Jurkat, Clone E6-1 (cell line): ENCODE measurements around the gene KLHDC7B. TPM values are rescaled to one million over a fixed set of nuclear protein-coding genes. Genes with fewer than 3 reads are reported as not detected.
A peak's percentile ranks its signal among the peaks of the same experiment; 100 is the strongest.

Source experiments
- DNase-seq: peaks from one replicate; pipeline ENCODE4 v3.0.0-alpha.2; 2011; ENCODE audit warnings: low read depth, low spot score
- H3K4me3 ChIP-seq: 2 replicates; pipeline ENCODE4 v1.5.1; 2011; ENCODE audit warnings: mild to moderate bottlenecking, low read length, control low read depth, moderate library complexity
- polyA plus RNA-seq: library from polyadenylated mRNA; unstranded; fragments of >200 nt; gene quantifications from one replicate; pipeline ENCODE4 v1.2.1, GENCODE V29; 2012; ENCODE audit warnings: missing spikeins; ENCODE audit not compliant: insufficient read length, insufficient read depth

KLHDC7B gene
- not detected for polyA plus RNA-seq

DNA sequence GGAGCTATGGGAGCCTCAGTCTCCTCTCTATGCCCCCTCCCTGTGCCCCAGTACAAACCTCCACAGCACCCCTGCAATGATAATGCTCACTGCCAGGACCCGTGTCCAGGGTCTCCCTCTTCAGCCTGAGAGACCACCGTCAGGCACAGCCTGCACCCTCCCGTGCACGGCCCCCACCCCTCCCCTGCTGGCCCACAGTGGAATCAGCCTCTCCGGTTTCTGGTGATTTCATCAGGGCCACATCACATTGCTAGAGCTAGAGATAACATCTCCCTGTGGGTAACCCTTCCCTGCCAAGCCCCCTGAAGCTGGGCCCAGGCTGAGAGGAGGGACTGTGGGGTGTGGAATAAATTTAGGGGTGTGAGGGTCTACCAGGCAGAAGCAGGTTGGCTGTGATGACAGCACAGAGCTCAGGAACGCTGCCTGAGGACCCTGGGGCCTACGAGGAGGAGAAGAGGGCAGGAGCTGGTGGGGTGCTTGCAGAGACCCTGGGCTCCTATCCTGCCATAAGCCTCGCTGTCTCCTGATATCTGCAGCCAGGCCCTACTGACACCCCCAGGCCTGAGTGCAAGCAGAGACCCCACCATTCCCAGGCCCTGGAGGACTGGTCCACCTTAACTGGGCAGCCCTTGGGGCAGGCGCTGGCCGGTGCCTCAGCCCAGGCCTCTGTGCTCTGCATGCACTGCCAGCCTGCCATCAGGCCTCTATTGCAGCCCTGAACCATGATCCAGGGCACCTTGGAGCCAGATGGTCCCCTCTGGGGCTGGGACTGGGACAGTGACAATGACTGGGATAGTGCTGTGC, at the start of gene KLHDC7B:
TSS of gene KLHDC7B (plus strand) at position 378 of the 804 bp plus-strand sequence. CDS start at position 723, 345 bp downstream.
- no peak within 1 kb of the TSS for H3K4me3 ChIP-seq
- no peak for DNase-seq

DNA sequence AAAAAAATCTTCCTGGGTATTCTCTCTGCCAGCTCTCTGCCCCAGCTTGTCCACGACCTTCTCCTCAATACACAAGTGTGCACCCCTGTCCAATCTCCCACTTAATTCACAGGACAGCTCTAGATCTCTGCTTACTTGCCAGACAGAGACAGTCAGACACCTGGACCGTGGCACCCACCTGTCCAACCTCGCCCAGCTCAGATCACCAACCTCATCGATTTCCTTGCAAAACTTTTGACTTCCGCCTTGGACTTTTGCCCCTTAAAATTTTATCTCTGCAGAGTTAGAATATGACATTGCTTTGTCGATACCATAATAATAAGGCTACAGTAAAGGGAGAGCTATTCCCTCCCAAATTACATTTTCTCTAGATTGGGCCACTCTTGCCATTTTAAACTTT, 48.6 kb upstream of the KLHDC7B start:
- DNase-seq = no peak
- H3K4me3 ChIP-seq = no peak overlapping the region

DNA sequence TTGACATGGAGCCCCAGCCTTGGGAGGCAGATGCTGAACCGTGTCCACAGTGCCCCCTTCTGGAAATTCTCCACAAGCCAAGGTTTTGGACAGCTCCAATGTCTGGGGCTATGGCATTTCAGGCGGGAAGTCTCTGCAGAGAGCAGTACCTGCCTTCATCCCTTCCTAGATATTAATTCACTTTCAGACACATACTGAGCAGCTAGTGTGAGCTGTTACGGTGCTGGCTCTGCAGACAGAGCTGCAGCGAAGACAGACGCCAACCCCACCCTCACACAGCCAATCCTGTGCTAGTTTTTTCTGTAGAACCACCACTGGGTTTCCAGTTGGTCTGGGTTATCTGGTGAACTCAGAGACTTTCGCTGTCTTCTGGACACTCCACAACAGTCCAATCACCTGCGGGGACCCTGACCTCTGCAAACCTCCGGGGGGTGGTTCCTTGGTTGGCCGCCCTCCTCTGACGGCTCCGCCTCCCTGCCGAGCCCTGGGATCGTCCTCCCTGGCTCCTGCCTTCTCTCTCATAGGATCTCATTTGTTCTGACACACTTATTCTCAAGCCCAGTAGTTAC, 47.3 kb upstream of the KLHDC7B start:
- DNase-seq = peak; percentile 50

DNA sequence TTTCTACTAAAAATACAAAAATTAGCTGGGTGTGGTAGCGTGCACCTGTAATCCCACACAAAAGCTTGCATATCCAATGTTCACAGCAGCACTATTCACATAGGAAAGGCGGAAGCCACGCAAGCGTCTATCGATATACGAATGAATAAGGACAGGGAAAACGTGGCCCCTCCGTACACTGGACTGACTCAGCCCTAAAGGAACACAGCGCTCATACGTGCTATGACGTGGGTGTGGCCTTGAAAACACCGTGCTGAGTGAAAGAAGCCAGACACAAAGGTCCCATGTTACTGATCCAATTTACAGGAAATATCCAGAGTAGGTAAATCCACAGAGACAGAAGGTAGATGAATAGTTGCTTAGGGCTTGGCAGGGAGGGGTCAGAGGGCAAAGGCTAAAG, 45.2 kb upstream of the KLHDC7B start:
- DNase-seq = no peak
- H3K4me3 ChIP-seq = no peak overlapping the region

More for the DNA sequence above, 47.3 kb upstream of the KLHDC7B start:
- no peak overlapping the region for H3K4me3 ChIP-seq

DNA sequence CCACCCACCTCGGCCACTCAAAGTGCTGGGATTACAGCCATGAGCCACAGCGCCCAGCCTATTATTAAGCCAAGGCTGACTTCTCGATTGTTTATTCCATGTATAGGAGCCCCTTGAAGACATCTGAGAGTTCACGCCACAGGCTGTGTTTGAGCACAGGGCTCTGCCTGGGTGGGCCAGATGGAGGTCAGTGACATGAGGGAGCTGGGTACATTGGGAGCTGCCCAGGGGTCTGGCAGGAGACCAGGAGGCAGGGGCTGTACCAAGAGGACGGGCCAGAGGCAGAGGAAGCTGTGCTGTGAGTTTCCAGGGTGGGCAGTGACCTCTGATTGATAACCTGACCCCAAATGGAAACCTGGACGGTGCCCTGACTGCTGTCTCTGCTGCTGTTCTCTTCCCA, 43.6 kb upstream of the KLHDC7B start:
- no peak for DNase-seq
- H3K4me3 ChIP-seq = no peak overlapping the region

DNA sequence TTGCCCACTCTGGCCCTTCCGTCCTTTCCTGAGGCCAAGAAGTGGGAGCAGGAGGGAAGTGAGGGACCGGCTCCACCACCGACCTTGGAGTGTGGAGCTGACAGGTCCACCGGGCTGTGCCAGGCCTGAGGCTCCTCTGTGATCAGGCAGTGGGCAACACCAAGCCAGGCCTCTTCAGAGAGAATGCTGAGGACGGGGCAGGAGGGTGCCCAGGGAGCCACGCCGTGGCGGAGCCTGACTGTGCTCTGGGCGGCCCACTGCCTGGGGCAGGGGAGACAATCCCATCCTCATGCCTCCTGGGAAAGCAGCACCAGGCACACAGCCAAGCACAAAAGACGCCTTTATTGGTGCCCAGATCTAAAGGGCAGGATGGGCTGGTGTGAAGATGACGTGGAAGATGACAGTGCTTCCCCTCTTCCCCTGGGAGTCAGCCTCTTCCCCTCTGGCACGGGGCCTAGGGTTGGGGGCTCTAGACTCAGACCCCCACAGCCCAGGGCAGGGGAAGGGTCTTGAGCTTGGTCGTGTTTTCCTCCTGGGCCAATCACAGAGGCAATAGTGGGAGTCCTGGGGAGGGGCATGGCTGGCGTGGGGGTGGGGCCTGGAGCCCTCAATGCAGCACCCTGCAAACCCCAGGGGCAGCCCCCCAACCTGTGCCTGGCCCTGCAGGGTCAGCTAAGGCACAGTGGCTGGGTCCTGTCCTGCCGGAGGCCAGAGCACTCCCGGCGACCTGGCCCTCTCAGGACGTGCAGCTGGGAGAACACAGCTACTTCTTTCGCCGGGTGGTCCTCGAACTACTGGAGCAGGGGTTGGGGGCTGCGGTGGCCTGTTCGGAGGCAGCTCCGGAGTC, 42.8 kb upstream of the KLHDC7B start:
- no peak overlapping the region for H3K4me3 ChIP-seq
- no peak for DNase-seq

DNA sequence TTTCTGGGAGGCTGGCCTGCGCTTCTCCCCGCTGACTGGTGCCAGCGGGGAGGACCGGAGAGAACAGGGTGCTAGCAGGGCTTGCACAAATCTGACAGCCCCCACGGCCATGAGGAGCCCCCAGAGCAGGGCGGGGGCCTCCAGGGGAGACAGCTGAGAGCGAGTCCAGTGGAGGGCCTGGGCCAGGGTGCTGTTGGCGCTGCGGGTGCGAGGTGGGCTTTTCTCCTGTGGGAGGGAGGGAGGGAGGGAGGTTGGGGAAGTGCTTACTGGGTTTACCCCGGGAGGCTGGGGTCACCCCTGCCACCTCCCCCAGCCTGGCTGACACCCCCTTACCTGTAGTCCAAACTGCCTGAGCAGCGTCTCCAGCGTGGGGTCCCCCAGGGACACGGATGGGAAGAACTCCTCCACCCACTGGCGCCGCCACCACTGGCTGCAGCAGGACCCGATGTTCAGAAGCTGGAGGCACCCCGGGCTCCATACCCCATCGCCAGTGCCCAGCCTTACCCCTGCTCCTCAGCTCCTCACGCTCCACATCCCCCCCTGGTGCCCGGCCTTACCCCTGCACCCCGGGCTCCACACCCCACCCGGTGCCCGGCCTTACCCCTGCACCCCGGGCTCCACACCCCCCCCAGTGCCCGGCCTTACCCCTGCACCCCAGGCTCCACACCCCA, 42.1 kb upstream of the KLHDC7B start:
- DNase-seq = no peak
- no peak overlapping the region for H3K4me3 ChIP-seq

DNA sequence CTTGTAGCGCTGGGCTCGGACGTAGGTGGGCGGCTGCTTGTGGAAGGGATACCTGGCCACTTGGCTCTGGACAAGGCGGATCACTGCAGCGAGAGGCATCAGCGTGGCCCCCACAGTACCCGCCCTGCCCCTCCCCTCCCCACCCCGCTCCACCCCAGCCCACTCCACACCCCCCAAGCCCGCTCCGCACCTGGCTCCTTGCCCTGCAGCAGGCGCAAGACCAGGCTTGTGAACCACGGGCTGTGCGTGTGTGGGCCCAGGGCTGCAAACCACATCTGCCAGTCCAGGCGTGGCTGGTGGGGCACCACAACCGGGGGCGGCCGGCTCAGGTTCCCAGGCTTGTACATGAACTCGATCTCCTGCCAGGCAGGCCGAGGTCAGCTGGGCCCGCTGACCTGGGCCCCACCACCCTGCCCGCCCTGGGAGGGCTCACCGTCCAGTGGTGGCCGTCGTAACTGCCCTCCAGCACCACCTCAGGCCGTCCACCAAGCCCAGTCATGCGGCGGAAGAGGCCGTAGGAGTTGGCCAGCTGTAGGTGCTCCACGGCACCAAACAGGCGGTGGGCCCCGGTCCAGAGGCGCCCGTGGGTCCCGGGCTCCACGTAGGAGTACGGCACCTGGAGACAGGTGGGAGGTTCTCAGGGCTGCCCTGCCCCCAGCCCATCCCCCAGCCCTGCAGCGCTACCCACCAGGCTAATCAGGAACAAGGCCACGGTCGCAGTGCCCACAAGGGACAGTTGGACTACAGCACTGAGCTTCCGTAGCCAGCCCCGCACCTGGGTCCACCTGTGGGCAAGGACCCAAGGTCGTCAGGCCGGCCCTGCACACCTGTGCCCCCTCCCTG, 41.1 kb upstream of the KLHDC7B start:
- no peak for DNase-seq
- H3K4me3 ChIP-seq = no peak overlapping the region

DNA sequence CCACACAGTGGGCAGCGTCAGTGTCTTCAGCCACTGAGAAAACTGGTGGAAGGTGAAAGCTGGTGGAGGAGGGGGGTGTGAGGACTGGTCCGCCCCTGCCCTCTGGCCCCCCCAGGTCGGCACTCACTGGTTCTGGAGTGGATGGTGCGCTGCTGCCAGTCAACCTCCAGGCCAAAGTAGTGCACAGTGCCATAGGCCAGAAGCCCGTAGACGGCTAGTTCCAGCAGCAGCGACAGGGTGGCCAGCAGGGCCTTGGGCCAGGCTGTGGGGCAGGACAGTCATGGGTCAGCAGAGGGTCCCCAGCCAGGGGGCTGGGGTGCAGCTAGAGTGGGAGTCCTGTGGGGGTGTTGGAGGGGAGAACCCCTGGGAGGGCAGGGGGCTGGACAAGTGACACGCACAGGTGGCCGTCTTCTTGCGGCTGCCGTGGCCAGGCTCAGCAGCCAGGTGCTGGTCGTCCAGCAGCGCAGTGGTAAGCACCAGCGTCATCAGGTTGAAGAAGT, 40.4 kb upstream of the KLHDC7B start:
- H3K4me3 ChIP-seq = no peak overlapping the region
- no peak for DNase-seq

DNA sequence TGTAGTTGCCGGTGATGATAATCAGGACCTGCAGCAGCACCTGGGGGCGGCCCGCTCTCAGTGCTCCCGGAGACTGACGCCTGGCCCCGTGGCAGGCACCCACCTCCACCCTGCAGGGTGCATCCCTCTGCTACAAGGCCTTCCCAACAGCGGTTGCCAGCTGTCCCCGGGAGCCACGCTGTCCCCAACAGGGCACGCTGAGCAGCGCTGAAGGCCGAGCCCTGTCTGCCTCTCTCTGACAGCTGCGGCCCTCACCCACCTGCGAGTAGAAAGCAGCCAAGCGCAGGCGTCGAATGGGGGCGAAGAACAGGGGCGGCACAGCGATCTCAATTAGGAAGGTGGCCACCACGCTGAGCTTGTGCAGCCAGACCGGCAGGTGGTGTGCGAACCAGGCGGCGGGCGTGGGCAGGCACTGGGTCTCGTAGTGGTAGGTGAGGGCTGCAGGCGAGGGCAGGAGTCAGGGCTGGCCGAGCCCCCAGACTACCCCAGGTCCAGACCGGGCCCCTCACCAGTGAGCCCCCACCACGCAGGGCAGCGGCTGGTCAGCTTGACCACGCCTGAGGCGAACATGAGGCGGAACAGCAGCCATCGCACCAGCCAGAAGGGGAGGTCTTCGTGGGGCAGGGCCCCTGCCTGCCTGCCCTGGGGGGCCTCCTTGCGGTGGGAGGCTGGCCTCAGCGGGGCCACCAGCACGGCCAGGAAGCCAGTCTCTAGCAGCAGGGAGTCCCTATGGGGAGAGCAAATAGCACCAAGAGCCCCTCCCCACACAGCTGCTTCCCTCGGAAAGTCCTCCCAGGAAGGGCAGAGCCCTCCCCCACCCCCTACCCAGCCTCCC, 39.7 kb upstream of the KLHDC7B start:
- peak overlapping the region; percentile 94 for H3K4me3 ChIP-seq
- no peak for DNase-seq

DNA sequence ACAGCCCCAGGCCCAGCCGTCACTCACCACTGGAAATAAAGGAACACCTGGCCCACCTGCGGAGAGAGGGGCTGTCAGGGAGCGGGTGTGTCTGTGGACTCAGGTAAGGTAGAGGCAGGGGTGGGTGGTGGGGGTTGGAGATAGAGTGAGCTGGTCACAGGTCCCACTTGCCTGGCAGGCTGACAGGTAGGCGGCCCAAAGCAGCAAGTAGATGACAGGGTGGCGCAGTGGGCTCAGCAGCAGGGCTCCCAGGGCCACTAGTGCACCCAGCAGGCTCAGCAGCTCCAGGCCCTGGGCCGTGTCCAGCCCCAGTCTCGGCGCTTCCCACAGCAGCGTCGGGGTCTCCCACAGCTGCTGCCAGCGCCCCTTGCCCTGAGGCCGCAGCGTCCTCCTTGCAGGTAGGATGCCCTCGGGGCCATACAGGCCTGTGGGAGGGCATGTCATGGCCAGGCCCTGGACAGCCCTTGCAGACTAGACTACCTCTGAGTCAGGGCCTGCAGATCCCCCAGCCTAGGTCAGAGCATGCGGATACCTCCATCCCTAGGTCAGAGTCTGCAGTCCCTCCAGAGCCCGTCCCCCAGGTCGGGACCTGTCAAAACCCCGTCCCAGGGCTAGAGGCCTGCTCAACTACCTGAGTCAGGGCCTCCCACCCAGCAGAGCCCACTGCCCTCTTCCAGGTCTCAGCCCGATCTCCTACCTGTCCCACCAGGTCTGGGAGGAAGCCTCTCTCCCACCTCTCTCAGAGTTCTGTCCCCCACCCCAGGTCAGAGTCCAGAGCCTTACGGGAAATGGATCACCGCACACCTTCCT, 38.9 kb upstream of the KLHDC7B start:
- H3K4me3 ChIP-seq = peak overlapping the region; percentile 94
- DNase-seq = no peak

DNA sequence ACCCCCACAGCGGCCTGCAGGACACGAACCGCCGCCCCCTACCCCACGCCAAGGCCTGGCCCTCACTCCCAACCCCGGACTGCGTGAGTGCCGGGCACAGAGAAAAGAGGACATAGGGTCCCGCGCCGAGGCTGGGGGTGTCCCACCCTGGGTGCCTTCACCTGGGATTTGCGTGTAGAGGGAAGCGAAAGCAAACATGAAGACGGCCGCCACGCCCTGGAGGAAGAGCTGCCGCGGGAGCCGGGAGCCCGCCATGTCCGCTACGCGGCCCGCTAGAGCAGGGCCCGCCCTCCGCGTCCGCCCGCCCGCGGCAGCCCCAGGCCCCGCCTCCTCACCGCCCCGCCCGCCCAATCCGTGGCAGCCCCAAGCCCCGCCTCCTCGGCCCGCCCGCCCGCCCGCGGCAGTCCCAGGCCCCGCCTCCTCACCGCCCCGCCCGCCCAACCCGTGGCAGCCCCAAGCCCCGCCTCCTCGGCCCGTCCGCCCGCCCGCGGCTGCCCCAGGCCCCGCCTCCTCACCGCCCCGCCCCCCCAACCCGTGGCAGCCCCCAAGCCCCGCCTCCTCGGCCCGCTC, 38.2 kb upstream of the KLHDC7B start, which contains the start of gene LMF2:
TSS of gene LMF2 (minus strand) at position 282 of the 570 bp plus-strand sequence. CDS start at position 255, 27 bp downstream.
- H3K4me3 ChIP-seq = peak within 1 kb of the TSS; percentile 94
- peak; percentile 45 for DNase-seq

DNA sequence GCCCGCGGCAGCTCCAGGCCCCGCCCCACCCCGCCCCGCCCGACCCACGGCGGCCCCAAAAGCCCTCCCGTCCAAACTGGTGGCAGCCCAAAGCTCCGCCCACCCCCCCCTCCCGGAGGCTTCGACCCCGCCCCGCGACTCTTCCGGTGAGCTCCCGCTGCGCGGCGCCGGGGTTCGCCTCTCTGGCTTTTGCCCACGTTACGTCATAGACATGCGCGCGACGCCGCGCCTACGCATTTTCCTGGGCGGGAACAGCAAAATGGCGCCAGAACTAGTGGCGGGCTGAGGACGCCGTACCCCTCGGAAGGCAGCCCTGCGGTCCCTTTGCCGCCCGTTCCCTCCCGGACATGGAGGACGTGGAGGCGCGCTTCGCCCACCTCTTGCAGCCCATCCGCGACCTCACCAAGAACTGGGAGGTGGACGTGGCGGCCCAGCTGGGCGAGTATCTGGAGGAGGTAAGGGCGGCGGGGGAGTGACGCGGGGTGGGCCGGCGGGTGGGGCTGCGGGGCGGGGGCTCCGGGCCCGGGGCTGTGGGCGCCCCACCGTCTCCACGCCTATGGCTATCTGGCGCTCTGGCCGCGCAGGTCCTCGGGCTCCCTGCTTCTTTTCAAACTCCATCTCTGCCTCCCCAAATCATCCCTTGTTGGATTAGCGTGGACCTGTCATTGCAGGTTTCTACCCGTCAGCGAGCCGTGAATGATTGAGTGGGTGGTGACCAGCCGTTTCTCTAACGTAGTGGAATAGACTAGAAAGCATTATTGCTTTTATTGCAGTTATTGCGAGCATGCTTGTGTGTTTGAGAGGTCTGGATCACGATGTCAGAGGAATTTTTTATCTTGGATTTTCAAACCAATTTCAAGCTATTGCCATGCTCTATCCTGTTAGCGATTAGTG, 37.5 kb upstream of the KLHDC7B start, which contains the start of gene NCAPH2:
TSS of gene NCAPH2 (plus strand) at position 234 of the 894 bp plus-strand sequence. CDS start at position 348, 114 bp downstream.
- peak within 1 kb of the TSS; percentile 94 for H3K4me3 ChIP-seq
- DNase-seq = peak; percentile 95

DNA sequence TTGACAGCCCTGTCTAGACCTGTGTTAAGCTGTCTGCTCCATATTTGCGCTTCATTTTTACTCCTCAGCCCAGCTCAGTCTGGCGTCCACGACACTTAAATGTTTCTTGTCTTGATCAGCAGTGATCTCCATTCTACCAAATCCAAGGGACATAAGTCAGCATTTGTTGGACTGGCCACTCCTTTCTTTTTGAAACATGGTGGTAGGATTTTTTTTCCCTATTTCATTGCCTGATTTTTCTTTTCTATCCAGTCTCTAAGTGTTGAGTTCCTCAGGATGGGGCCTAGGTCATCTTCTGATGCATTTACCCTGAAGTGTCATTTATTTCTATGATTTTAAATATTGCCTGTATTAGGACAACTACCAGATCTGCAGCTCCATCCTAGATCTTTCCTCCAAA, 36.8 kb upstream of the KLHDC7B start:
- DNase-seq = no peak
- H3K4me3 ChIP-seq = peak overlapping the region; percentile 56

DNA sequence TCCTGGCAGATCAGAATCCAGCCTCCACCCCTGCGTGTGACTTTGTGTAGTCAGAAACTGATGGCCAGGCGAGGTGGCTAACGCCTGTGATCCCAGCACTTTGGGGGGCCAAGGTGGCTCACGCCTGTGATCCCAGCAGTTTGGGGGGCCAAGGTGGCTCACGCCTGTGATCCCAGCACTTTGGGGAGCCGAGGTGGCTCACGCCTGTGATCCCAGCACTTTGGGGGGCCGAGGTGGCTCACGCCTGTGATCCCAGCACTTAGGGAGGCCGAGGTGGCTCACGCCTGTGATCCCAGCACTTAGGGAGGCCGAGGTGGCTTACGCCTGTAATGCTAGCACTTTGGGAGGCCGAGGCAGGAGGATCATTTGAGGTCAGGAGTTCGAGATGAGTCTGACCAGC, 32.5 kb upstream of the KLHDC7B start:
- H3K4me3 ChIP-seq = no peak overlapping the region
- no peak for DNase-seq
